HUDEP-2 (cell line): Measurements from ENCODE around the gene RBM15.

Experiments
- DNase-seq, 76 experiments: peaks; one replicate each; lab custom pipeline; 2025; ENCODE audit not compliant: unreplicated experiment in 76 of 76; lab: John Stamatoyannopoulos, UW

The RBM15 gene

GRCh38 chr1:110319332-110320167 lies 19.6 kb upstream of the RBM15 start:
- no peak for DNase-seq

GRCh38 chr1:110320168-110320518 lies 19.0 kb upstream of the RBM15 start:
- DNase-seq = no peak

GRCh38 chr1:110321045-110321444 lies 18.1 kb upstream of the RBM15 start:
- no peak for DNase-seq

- no peak for DNase-seq
These were observed 17.3 kb upstream of the RBM15 start for GRCh38 chr1:110321846-110322245.

GRCh38 chr1:110324667-110325066 lies 14.5 kb upstream of the RBM15 start:
- DNase-seq = no peak

GRCh38 chr1:110326826-110327225 lies 12.4 kb upstream of the RBM15 start:
- DNase-seq = no peak

- no peak for DNase-seq
These were observed 10.9 kb upstream of the RBM15 start for GRCh38 chr1:110328274-110328673.

- DNase-seq = no peak
These were observed 10.5 kb upstream of the RBM15 start for GRCh38 chr1:110328700-110329099.

GRCh38 chr1:110335265-110335664 lies 3.9 kb upstream of the RBM15 start:
- no peak for DNase-seq

GRCh38 chr1:110336300-110337039 lies 2.7 kb upstream of the RBM15 start:
- DNase-seq = peak in 13 of 76 experiments; percentile 7 to 52 (median 30)

- DNase-seq = peak in 39 of 76 experiments; percentile 6 to 61 (median 29)
These were observed 1.4 kb upstream of the RBM15 start for GRCh38 chr1:110337704-110338308.

- DNase-seq = peak in 75 of 76 experiments; percentile 66 to 97 (median 91)
These were observed 780 bp upstream of the RBM15 start for GRCh38 chr1:110338309-110338885.

GRCh38 chr1:110339407-110340206 lies 430 bp downstream of the RBM15 start:
- DNase-seq = peak in 37 of 76 experiments; percentile 15 to 90 (median 42)

- DNase-seq = peak in 8 of 76 experiments; percentile 15 to 46 (median 24)
These were observed 961 bp downstream of the RBM15 start for GRCh38 chr1:110340207-110340468.

- DNase-seq = no peak
These were observed 2.1 kb downstream of the RBM15 start for GRCh38 chr1:110341146-110341871.

- DNase-seq = no peak
These were observed 2.7 kb downstream of the RBM15 start for GRCh38 chr1:110341872-110342331.

GRCh38 chr1:110343249-110343648 lies 4.1 kb downstream of the RBM15 start:
- DNase-seq = no peak

- DNase-seq = no peak
These were observed 5.0 kb downstream of the RBM15 start for GRCh38 chr1:110344152-110344551.

- no peak for DNase-seq
These were observed 6.3 kb downstream of the RBM15 start for GRCh38 chr1:110345480-110345879.

GRCh38 chr1:110346690-110347089 lies 7.5 kb downstream of the RBM15 start:
- DNase-seq = no peak
